HepG2 (cell line): ENCODE measurements around the gene CLRN3.

Source experiments
- CREB1 ChIP-seq, 2 experiments: fragments of 450-650 bp in 1 of 2; IDR thresholded peaks; 2 replicates each; pipeline ENCODE4 v1.6.1; 2016 to 2017; ENCODE audit warnings: control low read depth in 1 of 2, mild to moderate bottlenecking in 1 of 2, missing compliant biosample characterization in 1 of 2, missing genetic modification characterization in 1 of 2
- CTCF ChIP-seq: sonication (generic); formaldehyde crosslinking; IDR thresholded peaks from 2 replicates; pipeline ENCODE4 v1.5.0; 2020; ENCODE audit warnings: mild to moderate bottlenecking, missing genetic modification reagents, moderate library complexity
- NAIF1 ChIP-seq: sonication (generic); formaldehyde crosslinking; IDR thresholded peaks from 2 replicates; pipeline ENCODE4 v1.5.0; 2020; ENCODE audit warnings: mild to moderate bottlenecking, missing genetic modification reagents, borderline replicate concordance
- POLR2A ChIP-seq, 2 experiments: IDR thresholded peaks; 2 replicates each; pipeline ENCODE4 v1.6.1; 2011; ENCODE audit warnings: low read depth in 2 of 2, low read length in 2 of 2, mild to moderate bottlenecking in 1 of 2, moderate library complexity in 1 of 2; ENCODE audit not compliant: insufficient read depth in 1 of 2
- TBP ChIP-seq: sonication (generic); formaldehyde crosslinking; IDR thresholded peaks from 2 replicates; pipeline ENCODE4 v1.5.0; 2020; ENCODE audit warnings: missing genetic modification reagents
- ZNF205 ChIP-seq: IDR thresholded peaks from 2 replicates; pipeline ENCODE4 v1.6.1; 2018; ENCODE audit warnings: missing biosample characterization, missing genetic modification reagents
- ZNF672 ChIP-seq: sonication (generic); formaldehyde crosslinking; IDR thresholded peaks from 2 replicates; pipeline ENCODE4 v1.8.1; 2022; ENCODE audit warnings: missing genetic modification reagents
- ZZZ3 ChIP-seq: sonication (generic); formaldehyde crosslinking; IDR thresholded peaks from 2 replicates; pipeline ENCODE4 v1.4.0; 2020; ENCODE audit warnings: missing genetic modification reagents, mild to moderate bottlenecking, borderline replicate concordance
- TF ChIP-seq, protein P1 (sequence below): IDR thresholded peaks from 2 replicates; pipeline ENCODE4 v1.6.1; 2012; ENCODE audit warnings: inconsistent platforms

DNA sequence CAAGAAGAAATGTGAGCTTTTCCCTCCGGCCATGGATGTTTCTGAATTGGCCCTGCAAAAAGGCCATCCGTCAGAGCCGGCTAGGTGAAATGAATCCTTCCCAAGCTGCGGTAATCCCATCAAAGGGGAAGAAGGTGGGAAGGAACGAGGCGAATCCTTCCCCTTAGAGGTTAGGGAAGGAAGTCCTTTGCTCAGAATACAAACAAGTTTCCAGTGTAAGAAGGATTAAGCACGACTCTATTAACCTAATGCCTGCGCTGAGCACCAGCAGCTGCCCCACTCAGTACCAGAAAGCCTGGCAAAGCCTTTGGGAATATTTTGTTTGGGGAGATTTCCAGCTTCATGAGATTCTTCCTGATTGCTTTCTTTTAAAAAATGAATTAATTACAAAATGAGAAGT, 42.8 kb downstream of the CLRN3 start:
- TF ChIP-seq POLR2A (IDR thresholded peaks at IDR 0.05; ENCODE audit: insufficient read depth in 1 of 2, low read depth in 2 of 2, low read length in 2 of 2) (no peak), CTCF (CRISPR knock-in tag) (no peak), ZNF672 (no peak), ZNF205 (CRISPR knock-in tag) (no peak), CREB1 (IDR thresholded peaks at IDR 0.05) (no peak), CREB1 (CRISPR knock-in tag; IDR thresholded peaks at IDR 0.05) (no peak), ZZZ3 (CRISPR knock-in tag) (no peak), TBP (no peak), NAIF1 (no peak)
- TF ChIP-seq, protein P1, sequence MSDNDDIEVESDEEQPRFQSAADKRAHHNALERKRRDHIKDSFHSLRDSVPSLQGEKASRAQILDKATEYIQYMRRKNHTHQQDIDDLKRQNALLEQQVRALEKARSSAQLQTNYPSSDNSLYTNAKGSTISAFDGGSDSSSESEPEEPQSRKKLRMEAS = no peak
